ENCODE data around the gene COX20. TPM values are rescaled to one million over a fixed set of nuclear protein-coding genes. Genes with fewer than 3 reads are reported as not detected.

Gene COX20
- total RNA-seq, 4 donors from 2014 or later, result 12.3 to 23.4 (median 20.2) TPM

DNA sequence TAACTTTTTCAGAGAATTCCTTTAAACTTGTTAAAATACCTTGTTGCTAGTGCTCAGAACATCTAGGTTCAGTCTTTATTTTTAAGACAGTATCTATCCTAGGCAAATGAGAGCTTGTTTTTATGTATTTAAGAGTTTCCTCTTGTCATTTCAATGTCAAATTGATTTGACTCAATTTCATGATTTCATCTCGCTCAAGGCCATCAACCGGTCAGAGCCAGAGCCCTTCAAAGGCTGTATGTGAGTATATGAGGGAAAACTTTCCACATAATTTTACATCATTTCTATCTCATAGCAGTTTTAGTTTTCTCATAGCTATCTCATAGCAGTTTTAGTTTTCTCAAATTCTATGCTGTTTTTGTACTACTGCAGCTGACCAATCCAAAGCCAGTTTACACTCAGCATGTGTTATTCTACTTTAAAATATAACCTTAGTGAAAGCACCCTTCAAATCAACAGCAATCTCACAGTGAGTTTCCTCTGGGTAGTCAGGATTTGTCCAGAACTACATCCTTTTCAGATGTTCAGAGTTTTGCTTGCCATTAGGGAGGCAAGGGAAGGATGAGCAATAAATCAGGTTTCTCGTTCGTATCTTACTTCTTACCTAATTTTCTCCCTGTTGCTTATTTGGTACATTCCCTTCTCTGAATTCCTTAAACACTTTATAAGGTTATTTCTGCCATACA is 16.2 kb downstream of the COX20 start:
- DNase-seq (ENCODE audit: low spot score in 2 of 2), result no peak
- no peak overlapping the region for H3K4me3 ChIP-seq (ENCODE audit: low read depth, poor library complexity, severe bottlenecking)

DNA sequence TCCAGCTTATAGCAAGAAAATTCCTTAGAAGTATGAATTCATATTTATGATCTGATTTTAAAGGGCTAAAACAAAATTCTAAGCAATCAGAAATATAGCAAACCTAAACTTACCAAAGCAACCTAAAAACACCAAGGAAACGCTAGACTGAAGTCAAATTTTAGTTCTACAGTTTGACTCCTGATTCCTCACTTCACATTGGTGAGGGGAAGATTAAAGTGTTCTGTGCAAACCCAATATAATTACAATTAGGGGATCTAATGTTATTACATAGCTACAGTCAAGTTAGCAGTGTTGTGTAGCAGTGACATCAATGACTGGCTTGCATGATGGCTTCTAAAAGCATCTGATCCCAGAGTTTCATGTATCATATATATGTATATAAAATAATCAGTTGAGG is 17.2 kb downstream of the COX20 start:
- no peak overlapping the region for H3K4me3 ChIP-seq (ENCODE audit: low read depth, poor library complexity, severe bottlenecking)
- intact Hi-C loops (cut with DNase I; ENCODE audit: low total_unique reads), result no loop called here
- no peak for DNase-seq (ENCODE audit: low spot score in 2 of 2)
- 91 to 94% methylated on average over 1 of the region's 1 CpG for WGBS, 2 donors
- no peak for TF ChIP-seq POLR2A (IDR thresholded peaks at IDR 0.05)
- no peak for TF ChIP-seq CTCF (IDR thresholded peaks at IDR 0.05)

More for the DNA sequence above, 16.2 kb downstream of the COX20 start:
- TF ChIP-seq POLR2A (IDR thresholded peaks at IDR 0.05), result no peak
- intact Hi-C loops (cut with DNase I; ENCODE audit: low total_unique reads), result no loop called here
- WGBS, 2 donors, result 90 to 94% methylated on average over 4 of the region's 4 CpGs

GRCh38 chr1:244854166-244854565 is 18.7 kb downstream of the COX20 start:
- WGBS, 2 donors, result 60 to 65% methylated on average over 5 of the region's 5 CpGs
- intact Hi-C loops (cut with DNase I; ENCODE audit: low total_unique reads), result no loop called here
- no peak overlapping the region for H3K4me3 ChIP-seq (ENCODE audit: low read depth, poor library complexity, severe bottlenecking)
- TF ChIP-seq CTCF (IDR thresholded peaks at IDR 0.05) (no peak), POLR2A (IDR thresholded peaks at IDR 0.05) (no peak)
- no peak for DNase-seq (ENCODE audit: low spot score in 2 of 2)

DNA sequence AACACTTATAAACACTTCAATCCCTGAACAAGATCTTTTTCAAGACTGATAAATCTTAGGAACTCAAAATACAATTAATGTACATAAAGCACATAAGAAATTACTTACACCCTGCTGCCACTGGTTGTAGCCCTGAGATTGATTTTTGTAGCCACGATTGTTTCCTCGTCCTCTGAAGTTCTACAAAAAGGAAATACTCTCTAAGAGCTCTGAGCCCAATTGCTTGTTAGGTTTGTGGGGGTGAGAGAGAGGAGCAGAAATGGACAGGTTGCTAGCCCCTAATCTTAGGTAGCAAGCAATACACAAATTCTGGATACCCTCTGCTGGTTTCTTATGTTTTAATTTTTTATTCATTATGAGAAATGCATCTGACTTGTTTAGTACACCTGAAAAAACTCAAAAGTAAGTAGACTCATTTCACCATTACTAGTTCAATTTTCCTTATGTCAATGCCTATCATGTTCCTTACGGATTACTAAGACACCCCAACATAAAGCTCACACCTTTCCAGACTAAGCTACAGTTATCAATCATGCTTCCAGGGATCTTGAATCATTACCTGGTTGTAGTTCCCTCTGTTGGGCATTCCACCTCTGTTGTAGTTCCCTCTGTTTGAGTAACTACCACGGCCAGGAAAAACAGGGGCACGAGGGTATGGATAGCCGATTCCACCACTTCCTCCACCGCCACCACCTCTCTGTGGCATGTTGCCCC is 19.6 kb downstream of the COX20 start:
- TF ChIP-seq POLR2A (IDR thresholded peaks at IDR 0.05), result no peak
- TF ChIP-seq CTCF (IDR thresholded peaks at IDR 0.05), result no peak
- DNase-seq (ENCODE audit: low spot score in 2 of 2), result no peak
- 60 to 76% methylated on average over 7 of the region's 7 CpGs for WGBS, 2 donors
- intact Hi-C loops (cut with DNase I; ENCODE audit: low total_unique reads), result no loop called here
- no peak overlapping the region for H3K4me3 ChIP-seq (ENCODE audit: low read depth, poor library complexity, severe bottlenecking)

GRCh38 chr1:244857761-244858160 is 22.3 kb downstream of the COX20 start:
- H3K4me3 ChIP-seq (ENCODE audit: low read depth, poor library complexity, severe bottlenecking), result no peak overlapping the region
- intact Hi-C loops (cut with DNase I; ENCODE audit: low total_unique reads), result no loop called here
- 58 to 78% methylated on average over 3 of the region's 3 CpGs for WGBS, 2 donors
- DNase-seq (ENCODE audit: low spot score in 2 of 2), result no peak
- no peak for TF ChIP-seq CTCF (IDR thresholded peaks at IDR 0.05)
- no peak for TF ChIP-seq POLR2A (IDR thresholded peaks at IDR 0.05)

DNA sequence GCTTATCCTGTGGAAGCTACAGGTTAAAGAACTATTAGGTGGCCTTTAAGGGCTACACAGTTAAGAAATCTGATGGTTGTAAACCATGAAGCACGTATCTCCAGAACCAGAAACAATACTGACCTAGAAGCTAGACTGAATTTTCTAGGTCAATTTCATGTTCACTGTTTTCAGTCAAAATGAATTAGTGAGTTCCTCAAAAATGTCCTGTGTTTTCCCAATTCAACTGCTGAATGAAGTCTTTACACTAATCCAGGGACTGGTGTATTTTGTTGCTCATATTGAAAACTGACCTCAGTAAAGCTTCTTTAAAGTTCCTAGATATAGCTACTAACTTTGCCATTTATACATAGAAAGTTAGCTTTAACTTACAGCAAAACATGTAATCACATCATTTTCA is 22.9 kb downstream of the COX20 start:
- H3K4me3 ChIP-seq (ENCODE audit: low read depth, poor library complexity, severe bottlenecking), result no peak overlapping the region

More for the DNA sequence above, 22.9 kb downstream of the COX20 start:
- 68 to 73% methylated on average over 1 of the region's 1 CpG for WGBS, 2 donors
- TF ChIP-seq POLR2A (IDR thresholded peaks at IDR 0.05) (no peak), CTCF (IDR thresholded peaks at IDR 0.05) (no peak)
- no peak for DNase-seq (ENCODE audit: low spot score in 2 of 2)
- intact Hi-C loops (cut with DNase I; ENCODE audit: low total_unique reads), result no loop called here

Measured in lower leg skin (tissue), 4 donors.